Measurements from ENCODE around the gene ELMO1.

Gene ELMO1

DNA sequence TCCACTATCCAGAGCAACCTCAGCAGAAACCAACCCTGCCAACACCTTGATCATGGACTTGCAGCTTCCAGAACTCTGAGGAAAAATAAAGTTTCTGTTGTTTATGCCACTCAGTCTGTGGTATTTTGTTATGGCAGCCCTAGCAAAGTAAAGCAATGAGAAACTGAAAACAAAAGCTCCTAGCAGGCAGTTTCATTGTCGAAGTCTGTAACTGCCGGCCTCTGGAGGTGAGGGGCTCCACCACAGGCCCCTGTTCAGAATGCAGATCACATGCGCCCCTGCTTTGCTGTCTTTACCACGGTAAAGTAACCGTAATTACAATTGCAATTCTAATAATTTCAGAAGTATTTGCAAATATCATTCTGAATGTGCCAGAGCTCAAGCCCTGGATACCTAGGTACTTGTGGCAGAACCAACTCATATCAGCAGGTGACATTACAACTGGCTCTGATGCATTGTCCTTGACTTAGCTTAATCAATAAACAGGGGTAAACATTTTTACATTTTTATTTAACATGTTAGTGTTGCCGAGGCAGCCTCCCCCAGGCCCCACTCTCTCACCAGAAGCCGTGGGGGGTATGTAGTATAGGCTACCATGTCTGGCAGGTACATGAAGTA lies 193.2 kb downstream of the ELMO1 start:
- DNase-seq, result no peak

DNA sequence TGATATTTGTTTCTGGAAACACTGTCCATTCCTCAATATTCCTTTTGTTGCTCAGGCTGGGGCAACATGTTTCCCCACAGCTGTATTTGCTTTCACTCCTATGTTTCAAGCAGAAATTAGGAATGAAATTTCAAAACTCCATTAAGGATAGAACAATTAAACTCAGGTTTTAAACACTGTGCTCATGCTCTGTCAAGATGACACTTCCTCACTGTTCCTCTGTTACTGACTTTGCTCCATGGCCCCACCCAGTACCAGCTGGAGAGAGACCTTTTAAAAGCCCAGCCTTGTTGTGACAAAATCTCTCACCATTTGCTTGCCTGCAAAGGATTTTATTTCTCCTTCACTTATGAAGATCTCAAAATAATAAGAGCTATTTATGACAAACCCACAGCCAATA lies 197.4 kb downstream of the ELMO1 start:
- DNase-seq, result no peak

DNA sequence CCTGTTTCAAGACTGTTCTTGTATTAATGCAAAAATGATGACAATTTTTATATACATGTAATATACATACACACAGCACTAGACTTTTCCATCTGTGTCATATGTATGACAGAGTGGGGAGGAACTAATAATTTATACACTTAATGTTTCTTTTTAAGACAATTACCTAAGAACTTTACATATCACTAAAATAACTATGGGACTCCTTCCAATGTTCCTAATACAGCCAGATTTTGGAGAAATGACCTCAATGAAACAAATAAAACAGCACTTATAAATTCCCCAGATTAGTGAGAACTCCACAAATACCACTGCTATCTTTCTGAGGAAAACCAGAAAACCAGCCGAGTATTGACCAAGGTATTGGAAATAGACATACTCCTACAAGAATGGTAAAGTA lies 199.4 kb downstream of the ELMO1 start:
- no peak for DNase-seq

DNA sequence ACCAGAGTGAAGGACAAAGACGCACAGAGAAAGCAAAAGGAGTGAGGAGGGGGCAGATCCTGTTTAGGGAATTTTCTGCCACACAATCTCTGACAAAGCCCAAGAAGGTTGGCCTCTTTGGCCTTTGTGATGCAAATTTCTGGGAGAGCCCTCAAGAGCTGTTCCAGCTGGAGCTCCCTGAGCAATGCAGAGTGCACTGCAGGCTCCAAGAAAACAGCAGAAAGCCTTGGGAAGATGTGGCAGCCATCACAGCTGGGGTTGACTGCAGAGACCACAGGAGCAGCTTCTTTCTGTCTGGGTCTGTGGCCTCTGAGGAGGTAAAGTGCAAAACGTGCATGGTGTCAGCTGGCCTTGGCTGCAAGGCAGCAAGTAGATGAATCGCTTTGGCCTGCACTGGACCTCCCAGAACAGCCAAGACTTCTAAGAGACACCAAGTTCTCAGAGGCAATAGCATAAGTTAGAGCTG lies 200.2 kb downstream of the ELMO1 start:
- DNase-seq, result peak; percentile 39

DNA sequence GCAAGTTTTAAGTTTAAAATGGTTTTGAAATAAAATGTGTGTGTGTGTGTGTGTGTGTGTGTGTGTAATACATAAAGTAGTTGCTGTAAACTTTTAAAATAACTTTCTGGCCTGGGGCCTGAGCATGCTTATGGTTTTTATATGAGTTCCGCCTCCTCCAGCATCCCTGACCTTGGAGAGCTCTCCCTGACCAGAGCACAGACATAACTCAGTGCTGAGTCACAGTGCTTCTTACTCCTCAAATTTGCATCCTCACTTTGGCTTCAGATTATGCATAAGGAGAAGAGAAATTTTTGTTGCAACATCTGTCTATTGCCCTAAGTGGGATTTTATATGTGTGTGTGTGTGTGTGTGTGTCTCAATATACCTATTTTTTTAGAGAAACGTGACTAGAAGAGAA lies 200.8 kb downstream of the ELMO1 start:
- DNase-seq, result peak; percentile 67

DNA sequence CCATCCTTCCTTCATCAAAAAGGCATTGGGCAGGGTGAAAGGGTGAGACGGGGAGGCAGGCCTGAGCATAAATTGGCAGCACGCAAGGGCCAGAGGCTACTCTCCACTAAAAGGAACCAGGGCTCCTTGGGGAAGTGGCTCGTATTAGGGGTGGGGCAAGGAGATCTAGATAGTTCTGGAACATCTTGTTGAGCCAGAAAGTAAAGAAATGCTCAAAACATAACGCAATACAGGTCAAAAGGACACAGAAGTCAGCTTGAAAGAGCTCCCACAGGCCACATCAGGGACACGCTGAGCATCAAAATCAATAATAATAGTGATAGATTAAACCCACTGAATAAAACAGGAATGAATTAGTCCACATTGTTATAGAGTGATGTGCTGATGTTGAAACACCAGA lies 203.1 kb downstream of the ELMO1 start:
- no peak for DNase-seq

DNA sequence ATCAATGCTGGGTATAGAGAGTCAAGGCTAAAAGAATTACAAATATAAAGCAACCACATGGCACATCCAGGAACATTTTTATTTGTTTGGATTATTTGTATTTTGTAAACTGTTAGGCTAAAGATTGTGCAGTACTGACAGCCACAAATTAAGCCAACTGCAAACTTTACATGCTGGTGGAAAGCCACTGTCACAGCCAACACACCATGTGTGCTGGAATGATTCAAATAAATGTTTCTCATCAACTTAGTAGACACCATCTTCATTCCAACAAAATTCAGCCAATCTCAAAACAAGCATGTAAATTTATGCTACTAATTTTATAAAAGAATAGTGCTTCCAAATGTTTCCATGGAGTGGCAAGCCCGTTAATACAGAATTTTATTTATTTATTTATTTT lies 211.8 kb downstream of the ELMO1 start:
- DNase-seq, result no peak

DNA sequence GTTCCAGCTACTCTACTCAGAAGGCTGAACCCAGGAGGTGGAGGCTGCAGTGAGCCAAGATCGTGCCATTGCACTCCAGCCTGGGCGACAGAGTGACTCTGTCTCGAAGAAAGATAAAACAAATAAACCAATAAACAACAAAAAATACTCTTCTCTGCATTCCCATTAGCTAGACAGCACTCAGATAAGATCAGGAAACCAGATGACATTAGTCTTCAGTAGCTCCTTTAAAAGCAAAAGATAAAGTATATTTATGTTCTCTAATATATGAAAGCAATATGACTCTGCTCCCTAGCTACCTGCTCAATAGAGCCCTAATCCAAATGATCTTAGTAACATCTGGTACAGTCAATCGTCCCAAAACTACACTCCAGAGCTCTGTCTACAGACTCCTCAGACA lies 212.9 kb downstream of the ELMO1 start:
- DNase-seq, result no peak

DNA sequence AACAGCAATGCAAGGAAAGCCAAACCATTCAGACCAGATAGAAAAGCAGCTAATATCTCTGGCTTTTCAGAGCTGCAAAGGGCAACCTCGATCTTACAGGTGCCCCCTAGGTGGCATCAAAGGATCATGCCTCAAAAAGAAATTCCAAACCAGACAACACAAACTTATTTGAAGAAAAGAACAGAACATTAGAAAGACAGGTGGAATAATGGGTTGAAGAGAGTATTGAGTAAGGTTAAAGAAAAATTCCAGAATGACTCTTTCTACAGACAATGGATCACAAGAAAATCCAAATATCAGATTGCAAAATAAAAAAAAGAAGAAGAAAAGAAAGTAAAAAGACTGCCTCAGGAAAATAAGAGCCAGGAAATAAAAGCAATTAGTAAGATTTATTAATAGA lies 213.7 kb downstream of the ELMO1 start:
- no peak for DNase-seq

DNA sequence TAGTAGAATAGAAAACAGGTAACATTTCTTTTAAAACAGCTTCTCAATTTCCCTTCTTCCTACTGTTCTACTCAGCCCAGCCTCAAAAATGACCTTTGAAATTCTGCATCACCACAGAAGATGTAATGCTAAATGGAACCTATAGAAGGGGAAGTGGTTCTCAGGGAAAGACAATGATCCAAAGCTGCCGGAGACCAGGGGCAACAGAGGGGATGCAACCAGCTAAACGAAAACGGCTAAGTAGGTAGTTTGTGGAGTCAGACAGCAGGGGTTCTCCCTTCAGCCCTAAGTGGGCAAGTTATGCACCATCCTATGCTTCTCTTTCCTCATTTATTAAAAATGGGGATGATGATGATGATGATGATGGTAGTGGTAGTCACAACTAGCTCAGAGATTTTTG lies 214.3 kb downstream of the ELMO1 start:
- no peak for DNase-seq

DNA sequence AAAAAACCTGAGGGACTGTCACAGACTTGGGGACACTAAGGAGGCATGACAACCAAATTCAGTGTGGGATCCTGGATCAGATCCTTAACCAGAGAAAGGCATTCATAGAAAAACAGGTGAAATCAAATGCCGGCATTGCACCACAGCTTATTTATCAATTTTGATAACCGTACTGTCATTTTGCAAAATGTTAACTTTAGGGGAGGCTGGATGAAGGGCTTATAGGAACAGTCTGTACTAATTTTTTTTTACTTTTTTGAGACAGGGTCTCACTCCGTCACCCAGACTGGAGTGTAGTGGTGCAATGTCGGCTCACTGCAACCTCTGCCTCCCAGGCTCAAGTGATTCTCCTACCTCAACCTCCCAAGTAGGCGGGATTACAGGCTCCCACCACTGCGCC lies 217.1 kb downstream of the ELMO1 start:
- no peak for DNase-seq

DNA sequence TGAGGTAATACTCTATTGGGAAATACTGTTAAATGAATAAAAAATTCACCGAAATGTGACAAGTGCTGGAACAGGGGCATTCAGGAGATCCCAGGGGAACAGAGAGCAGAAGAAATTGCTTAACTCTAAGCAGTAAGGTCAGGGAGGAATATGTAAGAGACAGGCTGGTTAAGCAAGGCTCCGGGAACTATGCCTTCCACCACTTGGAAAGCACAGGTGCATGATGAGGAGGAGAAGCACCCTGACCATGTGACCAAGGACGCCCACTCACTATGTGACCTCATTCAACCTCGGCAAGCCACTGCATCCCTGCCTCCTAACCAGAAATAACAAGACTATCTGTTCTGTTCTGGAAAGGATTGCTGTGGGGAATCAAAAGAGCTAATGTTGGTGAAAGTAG lies 218.4 kb downstream of the ELMO1 start:
- DNase-seq, result no peak

DNA sequence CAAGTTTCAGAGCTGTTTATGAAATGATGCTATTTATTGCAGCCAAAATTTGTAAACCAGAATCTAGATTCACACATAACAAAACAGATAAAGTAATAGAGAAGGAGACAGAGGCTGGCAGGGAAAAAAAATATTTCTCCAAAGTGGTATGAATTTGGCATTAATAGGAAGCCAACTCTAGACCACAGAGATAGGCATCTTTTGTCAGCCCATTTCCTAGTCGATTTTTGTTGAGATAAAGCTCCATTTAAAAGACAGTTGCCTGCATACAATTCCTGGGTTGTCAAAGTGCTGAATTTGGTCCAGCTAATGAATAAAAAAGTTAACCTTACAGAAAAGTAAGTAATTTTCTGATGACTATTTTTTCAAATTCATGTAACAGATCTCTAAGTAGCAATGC lies 219.3 kb downstream of the ELMO1 start:
- no peak for DNase-seq

DNA sequence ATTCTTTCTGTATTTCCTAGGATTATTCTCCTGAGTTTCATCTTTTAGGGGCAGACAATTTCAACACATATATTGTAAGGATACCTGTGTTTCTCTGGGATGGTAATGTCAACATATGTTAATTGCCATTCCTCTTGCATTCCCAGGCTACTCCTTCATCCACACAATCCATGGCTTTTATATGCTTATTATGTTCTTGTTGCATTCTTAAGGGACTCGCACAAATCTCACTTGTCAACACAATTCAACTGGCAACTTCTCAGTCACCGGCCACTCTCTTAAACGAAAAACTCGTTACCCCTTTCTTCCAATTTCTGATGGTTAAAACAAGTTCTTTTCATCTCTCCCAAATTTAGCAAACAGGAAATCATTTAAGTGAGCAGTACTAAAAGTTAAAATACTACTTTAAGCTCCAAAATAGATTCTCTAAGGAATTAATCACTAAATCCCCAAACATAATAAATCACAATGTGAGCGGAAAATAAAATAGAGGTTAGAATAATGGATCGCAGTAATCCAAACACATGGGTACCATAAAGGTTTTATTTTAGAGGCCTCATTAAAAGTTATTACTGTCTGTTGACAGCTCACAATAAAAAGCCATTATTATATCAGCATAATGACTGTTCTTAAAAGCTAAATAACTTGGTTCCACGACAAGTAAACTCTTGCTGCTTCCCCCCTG lies 223.2 kb downstream of the ELMO1 start:
- no peak for DNase-seq

DNA sequence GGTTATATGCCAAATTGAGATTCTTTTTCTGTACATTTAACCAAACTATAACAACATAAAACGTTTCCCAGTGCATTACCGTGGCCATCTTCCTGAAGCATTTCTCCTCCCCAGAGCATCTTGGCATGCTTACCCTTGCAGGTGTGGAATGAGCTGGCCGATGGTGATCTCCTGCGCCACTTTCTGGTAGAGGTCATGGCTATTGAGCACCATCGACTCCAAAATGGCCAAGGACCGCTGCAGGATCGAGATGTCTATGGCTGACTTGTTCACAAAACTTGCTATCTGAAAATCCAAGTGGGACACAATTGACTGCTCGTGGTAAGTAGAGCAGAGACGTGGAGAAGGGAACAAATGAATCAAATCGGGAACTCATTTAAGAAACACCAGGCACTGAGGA lies 223.9 kb downstream of the ELMO1 start:
- no peak for DNase-seq

DNA sequence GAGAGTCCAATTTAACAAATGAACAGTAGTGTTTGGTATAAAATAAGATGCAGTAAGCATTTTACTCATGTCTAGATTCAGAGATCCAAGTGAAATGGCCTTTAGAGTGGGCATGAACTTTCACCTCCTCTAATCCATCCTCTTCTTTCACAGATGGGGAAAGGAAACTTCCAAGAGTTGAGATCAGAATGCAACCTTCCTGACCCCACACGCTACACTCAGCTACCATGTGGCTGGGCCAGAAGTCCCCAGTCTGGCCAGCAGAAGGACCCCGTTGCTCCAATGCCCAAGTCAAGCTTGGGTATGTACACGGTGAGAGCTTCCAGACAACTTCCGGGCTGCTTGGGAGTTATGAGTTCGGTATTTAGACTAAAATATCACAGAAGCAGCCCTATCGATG lies 228.0 kb downstream of the ELMO1 start:
- no peak for DNase-seq

DNA sequence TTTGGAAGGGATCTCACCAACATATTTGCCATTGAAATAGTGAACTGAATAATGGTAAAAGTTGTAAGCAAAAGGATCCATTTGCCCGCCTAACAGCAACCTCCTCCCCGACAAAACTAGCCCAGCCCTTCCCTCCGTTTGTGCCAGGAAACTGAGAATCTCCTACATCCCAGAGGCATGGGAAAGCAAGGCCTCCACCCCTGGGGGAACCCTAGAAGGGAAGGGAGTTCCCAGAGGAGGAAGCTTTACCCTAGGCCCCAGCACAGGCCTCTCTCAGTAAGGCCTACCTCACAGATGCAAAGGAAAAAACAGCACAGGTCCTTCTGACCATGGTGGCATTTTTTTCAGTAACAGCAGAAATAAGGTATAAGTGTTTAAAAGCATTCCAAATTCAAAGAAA lies 229.7 kb downstream of the ELMO1 start:
- no peak for DNase-seq

DNA sequence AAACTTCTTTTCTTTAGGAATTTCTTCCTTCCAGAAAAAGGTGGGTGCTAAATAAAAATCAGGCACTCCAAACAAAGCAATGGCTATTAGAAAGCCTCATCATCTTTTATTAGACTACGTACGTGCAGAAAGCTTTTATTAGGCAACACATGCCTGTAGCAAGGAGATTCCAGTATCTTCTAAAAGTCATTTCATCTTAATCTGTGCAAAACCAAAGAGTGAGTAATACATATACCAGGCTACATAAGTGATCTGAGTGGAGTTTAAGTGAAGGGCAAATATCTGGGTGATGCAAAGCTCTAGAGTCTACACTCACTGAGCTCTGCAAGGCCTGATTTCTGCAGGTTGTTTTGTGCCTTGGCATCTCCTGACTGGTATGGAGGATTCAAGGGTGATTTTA lies 231.7 kb downstream of the ELMO1 start:
- no peak for DNase-seq

DNA sequence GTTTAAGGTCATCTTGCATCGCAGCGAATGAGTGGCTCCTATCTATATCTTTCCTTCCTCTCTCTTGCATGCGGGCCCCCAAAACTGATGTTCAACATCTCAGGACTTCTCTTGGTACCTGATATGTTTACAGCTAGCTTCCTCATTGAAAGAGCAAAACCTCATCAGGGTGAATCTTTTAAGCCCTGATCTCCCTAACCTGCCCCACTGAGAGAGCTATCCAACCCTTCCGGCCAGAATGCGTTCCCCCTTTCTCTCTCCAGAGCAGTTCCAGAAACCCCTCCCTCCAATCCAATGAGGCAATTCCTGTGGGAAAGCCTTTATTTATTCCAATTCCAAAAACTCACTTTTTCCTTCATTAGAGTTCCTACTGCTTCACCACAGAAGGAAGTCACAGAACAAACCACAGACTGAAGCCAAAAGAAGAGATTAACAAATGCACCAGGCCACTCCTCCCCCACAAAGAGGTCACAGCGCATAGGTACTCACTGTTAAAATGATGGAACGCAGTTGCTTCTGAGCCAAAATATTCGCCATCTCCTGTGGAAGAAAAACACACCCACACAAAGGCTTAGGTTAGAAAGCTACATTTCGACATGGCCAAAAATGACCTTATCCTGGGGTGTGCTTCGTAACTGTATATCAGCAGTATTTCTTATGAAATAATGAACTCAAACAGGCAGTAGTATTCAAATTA lies 232.4 kb downstream of the ELMO1 start:
- no peak for DNase-seq

DNA sequence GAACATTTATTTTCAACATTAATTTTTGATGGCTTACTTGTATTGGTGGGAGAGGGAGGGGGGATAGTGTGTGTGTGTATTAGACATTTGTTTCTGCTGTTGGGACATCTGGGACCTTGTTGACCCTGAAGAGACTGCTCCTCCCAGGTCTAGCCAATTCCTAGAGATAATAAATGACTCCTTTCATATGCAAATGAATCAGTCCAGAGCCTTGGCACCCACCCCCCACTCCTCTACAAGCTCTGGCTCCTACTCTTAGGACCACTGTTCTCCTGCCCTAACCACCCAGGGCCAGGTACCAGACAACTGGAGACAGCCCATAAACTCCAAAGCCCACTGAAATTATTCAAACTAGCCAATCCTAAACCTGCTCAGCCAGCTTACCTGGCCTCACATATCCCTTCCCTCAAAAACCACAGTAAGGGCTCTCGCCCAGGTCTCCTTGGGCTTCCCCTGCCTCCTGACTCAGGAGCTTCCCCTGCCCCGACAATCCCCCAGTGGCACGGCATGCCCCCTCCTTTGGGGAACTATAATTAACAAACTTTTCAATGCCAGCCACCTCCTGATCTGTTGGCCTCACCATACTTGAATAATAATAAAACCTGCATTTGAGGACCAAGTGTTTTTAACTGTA lies 233.3 kb downstream of the ELMO1 start:
- DNase-seq, result no peak

DNA sequence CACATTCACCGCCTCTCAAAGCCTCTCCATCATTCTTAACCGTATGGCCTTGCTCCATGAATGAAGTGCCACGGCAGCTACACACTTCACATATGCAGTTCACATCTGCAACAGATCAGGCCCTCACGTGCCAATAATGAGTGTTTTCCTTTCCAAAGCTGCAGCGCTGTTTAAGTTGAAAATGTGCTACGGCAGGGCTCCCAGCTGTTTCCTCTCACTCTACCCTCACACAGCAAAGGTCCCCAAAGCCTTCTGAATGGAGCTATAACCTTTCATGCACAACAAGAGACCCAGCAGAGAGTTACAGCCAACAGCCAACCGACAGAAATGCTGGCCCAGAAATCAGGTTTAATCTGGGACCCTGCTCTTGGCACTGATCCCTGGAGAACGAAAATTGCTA lies 236.1 kb downstream of the ELMO1 start:
- peak; percentile 84 for DNase-seq

DNA sequence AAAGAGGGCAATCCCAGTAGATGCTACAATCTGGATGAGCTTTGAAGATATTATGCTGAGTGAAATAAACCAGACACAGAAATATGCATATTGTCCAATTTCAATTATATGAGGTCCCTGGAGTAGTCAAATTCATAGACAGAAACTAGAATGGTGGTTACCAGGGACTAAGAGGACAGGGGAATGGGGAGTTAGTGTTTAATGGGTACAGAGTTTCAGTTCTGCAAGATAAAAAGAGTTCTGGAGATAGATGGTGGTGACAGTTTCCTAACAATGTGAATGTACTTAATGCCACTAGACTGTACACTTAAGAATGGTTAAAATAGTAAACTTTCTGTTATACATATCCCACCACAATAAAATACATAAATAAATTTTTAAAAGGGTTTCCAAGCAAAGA lies 236.6 kb downstream of the ELMO1 start:
- no peak for DNase-seq

DNA sequence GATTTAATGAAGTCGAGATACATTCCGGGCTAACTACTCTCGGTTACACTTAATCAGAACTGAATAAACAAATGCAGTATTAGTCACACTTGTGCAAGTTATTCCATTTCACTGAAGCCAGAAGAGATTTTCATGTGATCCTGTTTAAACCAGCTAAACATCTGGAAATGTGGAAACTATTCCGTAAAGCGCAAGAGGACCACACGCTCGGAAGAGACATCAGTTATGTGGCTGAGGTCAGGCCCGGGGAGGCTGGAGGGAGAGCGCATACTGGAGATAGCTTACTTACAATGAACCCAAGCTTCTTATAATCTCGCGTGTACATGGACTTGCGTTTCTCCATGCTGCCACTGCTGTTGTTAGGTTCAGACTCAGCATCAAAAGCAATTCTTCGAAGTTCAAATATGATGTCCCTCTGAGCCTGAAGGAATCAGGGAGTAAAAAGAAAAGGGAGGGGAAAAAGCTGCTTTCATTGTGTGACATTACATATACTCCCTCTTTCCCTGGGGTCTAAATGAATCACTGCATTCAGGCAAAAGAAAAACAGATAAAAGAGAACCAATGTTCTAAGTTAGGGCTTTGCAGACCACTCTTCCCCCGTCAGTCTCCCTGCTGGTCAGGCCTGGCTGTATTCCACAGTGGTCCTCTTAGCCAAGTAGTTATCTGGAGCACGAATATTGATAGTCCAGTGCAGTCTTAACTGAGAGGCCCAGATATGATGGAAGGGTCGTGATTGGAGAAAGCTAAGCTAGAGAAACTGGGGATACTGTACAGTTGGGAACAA lies 237.4 kb downstream of the ELMO1 start:
- peak; percentile 77 for DNase-seq

Data from left hindlimb (tissue), 1 donor.